RWPE1 (cell line): Measurements from ENCODE around the gene PTPRZ1.

Source experiments
- CTCF ChIA-PET: fragments of 350-600 bp; sonication (Branson Sonifier 250); formaldehyde crosslinking; extraction: SDS; loops from one replicate; lab custom pipeline; 2021; lab: Yijun Ruan, JAX
- POLR2A ChIA-PET: fragments of 400-600 bp; formaldehyde crosslinking; extraction: SDS; loops from one replicate; lab custom pipeline; 2020; ENCODE audit warnings: antibody characterized with exemption; ENCODE audit not compliant: low non-redundant PET; lab: Yijun Ruan, JAX
- DNase-seq: peaks from one replicate; pipeline ENCODE4 v3.0.0; 2012; ENCODE audit warnings: low spot score
- H3K27ac ChIP-seq: fragments of 450-650 bp; 2 replicates; pipeline ENCODE4 v1.5.1; 2017
- TF ChIP-seq, protein P1 (sequence below): fragments of 450-650 bp; conservative IDR thresholded peaks from 2 replicates; pipeline ENCODE4 v1.5.1; 2017; ENCODE audit warnings: low read depth, mild to moderate bottlenecking

Gene PTPRZ1

DNA sequence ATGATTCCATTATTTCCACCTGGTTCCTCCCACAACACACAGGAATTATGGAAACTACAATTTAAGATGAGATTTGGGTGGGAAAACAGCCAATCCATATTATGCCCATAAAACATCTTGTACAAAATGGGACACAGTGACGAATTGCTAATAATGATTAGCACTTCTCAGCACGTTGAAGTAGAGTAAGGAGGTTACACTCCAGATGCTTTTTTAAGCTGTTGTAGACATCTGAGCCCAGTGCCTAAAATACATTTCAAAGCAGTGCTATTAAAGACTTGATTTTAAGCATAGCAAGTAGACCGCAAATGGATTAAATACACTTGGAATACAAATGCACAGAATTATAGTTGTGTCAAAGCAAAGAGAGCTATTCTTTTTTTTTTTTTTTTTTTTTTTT is 165.2 kb downstream of the PTPRZ1 start:
- CTCF ChIA-PET, result interaction anchor here (0.6 to 0.7 kb wide), 2 partner anchors 511 to 1538 kb away, joined by 3 to 4 read pairs; no protein-coding TSS in a partner anchor

DNA sequence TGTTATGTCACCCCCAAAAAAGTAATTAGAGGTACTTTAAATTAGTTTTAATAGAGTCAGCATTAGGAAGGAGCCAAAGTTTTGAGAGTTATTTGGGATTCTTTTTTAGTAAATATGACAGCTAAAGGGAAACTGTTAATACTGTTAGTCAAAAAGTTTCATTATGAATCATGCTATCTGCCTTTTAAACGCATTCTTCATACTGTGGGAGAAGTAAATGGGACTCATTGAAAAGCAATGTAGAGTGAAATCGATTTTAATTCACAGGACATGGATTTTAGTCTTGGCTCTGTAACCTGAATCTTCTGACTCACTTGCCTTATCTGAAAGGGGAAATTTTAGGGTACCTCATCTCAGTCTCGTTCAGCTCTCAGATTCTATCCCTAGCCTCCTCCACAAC is 165.9 kb downstream of the PTPRZ1 start:
- no peak for DNase-seq
- ChIA-PET CTCF (no interaction called here), POLR2A (no interaction called here)
- H3K27ac ChIP-seq, result no peak overlapping the region
- TF ChIP-seq, protein P1, sequence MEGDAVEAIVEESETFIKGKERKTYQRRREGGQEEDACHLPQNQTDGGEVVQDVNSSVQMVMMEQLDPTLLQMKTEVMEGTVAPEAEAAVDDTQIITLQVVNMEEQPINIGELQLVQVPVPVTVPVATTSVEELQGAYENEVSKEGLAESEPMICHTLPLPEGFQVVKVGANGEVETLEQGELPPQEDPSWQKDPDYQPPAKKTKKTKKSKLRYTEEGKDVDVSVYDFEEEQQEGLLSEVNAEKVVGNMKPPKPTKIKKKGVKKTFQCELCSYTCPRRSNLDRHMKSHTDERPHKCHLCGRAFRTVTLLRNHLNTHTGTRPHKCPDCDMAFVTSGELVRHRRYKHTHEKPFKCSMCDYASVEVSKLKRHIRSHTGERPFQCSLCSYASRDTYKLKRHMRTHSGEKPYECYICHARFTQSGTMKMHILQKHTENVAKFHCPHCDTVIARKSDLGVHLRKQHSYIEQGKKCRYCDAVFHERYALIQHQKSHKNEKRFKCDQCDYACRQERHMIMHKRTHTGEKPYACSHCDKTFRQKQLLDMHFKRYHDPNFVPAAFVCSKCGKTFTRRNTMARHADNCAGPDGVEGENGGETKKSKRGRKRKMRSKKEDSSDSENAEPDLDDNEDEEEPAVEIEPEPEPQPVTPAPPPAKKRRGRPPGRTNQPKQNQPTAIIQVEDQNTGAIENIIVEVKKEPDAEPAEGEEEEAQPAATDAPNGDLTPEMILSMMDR, result no peak

More for the DNA sequence above, 165.2 kb downstream of the PTPRZ1 start:
- POLR2A ChIA-PET, result no interaction called here
- TF ChIP-seq, protein P1, result no peak
- H3K27ac ChIP-seq, result no peak overlapping the region
- DNase-seq, result no peak

DNA sequence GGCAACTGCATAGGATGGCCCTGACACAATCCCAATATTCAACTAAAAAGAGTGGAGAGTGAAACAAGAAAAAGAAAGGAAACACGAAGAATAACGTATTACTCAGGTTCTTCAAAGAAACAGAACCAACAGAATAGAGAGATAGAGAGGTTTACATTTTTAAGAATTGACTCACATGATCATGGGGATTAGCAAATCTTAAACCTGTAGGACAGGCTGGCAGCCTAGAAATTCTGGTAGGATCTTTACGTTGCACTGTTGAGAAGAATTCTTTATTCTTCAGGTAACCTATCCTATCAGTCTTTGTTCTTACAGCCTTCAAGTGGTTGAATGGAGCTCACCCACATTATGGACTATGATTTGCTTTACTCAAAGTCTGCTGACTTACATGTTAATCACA is 167.2 kb downstream of the PTPRZ1 start:
- peak; percentile 4 for DNase-seq
- no peak overlapping the region for H3K27ac ChIP-seq
- TF ChIP-seq, protein P1, result no peak
- ChIA-PET CTCF (no interaction called here), POLR2A (no interaction called here)

DNA sequence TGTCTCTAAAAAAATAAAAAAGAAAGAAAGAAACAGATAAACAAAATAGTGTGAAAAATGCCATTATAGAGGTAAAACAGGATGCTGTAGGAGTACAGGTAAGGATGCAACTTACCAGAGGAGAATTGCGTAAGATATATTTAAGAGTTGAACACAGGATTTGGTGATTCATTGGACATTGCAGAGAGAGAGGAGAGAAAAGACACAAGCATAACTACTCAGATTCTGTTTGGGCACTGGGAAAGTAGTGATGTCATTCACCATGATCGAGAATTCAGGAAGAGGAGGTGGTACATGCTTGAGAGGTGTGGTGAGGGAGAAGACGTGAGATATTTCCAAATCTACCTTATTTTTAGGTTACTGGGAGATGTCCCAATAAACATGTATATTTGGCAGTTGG is 173.4 kb downstream of the PTPRZ1 start:
- TF ChIP-seq, protein P1, result no peak
- POLR2A ChIA-PET, result no interaction called here
- DNase-seq, result no peak
- CTCF ChIA-PET, result no interaction called here
- H3K27ac ChIP-seq, result no peak overlapping the region

DNA sequence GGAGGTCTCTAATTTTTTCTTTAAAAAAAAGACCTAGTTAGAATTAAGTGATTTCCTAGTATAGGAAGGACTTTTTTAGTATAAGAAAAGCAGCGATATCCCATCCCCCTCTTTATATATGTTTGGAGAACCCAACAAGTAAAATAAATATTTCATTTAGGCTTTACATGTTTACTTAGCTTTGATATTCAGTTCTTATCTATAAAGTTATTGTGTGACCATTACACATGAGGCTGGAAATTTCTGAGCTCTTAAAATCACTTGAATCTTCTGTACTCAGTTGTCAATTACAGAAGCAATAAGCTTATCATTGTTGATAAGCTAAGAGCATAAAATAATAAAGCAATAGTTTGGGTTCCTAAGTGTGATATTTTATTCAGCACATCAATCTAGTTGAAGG is 181.4 kb downstream of the PTPRZ1 start:
- CTCF ChIA-PET, result no interaction called here

DNA sequence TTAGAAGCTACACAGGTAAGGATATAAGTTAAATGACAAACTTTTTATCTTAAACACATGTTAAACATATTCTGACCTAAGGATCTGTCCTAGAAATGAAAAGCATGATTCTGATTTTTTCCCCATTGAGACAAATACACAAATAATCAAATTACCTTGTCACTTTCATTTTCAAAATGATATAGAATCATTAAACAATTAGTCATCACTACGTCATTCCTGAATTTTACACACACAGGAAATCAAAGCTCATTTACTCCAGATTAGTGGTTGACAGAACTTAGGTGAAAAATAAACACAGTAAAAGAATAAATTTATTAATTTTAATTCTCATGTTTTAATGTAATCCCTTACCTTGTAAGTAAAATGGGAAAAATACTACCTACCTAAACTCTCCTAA is 182.1 kb downstream of the PTPRZ1 start:
- CTCF ChIA-PET, result interaction anchor here (0.6 kb wide), 1 partner anchor 374 kb away, joined by 3 read pairs; no protein-coding TSS in a partner anchor
- TF ChIP-seq, protein P1, result no peak
- POLR2A ChIA-PET, result no interaction called here

More for the DNA sequence above, 181.4 kb downstream of the PTPRZ1 start:
- no peak overlapping the region for H3K27ac ChIP-seq
- POLR2A ChIA-PET, result no interaction called here
- no peak for DNase-seq
- TF ChIP-seq, protein P1, result no peak

More for the DNA sequence above, 182.1 kb downstream of the PTPRZ1 start:
- no peak overlapping the region for H3K27ac ChIP-seq
- peak; percentile 13 for DNase-seq
